Measurements from ENCODE around the gene THADA. TPM values are rescaled to one million over a fixed set of nuclear protein-coding genes. Genes with fewer than 3 reads are reported as not detected.
"Not testable (repeated sequence)": the region's sequence is repeated elsewhere in the genome, so short reads cannot be mapped to it uniquely, and the experiment has no call there.

Gene THADA
- total RNA-seq, 1 donor from 2014 or later: 65.0 TPM

DNA sequence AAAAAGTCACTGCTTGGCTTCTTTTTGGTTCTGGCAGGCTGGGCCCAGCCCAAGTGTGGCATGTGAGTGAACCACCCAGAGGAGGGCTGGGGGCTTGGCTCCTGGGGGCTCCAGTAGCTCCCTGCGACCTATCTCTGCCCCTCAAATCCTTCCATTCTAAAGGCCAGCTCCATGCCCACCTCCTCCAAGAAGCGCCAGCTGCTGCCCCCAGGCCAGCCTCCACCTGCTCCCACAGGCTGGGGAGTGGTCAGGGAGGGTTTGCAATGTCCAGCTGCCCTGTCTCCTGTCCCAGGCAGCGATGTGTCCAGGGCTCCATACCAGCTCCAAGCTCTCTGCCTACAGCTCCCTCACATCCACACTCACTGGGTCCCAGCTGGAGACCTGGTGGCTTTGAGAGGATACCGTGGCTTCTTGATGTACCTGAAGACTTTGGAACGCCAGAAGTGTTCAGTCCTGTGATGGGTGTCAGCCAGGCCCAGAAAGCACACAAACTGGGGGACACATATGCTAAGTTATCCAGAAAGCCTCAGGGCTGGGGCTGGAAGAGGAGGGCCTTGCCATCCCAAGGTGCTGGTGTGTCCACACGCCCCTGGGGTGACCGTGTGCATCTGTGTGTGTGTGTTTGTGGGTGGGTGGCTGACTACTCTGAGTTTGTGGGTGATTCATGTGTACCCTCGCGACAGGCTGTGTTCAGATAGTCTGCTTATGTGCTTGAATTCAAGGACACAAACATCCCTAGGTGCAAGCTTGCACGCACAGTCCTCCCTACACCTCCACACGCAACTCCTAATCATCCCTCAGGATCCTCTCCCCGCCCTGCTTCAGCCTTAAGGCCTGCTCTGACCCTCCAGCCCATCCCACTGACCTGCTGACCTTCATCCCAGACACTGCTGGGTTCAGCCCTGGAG is 402.8 kb downstream of the THADA start:
- no peak for DNase-seq (ENCODE audit: low spot score)

DNA sequence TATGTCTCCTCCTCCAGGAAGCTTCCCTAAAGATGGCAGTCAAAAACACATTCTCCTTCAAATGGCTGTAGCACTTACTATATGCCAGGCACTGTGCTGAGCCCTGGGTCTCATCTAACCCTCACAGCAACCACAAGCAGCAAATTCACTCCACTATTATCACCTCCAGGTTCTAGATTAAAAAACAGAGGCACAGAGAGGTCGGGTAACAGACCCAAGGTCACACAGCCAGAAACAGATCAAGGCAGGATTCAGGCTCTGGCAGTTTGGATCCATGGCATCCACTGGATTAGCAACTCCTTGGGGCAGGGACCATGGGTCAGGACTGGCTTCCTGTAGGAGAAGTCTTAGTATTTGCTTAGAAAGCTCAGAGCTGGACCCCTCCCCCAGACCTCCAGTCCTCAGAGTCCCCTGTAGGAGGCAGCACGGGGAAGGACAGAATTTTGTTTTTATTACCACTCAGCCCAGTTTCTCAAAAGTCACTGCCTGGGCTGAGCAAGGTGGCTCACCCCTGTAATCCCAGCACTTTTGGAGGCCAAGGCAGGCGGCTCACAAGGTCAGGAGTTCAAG is 403.8 kb downstream of the THADA start:
- DNase-seq (ENCODE audit: low spot score): no peak

DNA sequence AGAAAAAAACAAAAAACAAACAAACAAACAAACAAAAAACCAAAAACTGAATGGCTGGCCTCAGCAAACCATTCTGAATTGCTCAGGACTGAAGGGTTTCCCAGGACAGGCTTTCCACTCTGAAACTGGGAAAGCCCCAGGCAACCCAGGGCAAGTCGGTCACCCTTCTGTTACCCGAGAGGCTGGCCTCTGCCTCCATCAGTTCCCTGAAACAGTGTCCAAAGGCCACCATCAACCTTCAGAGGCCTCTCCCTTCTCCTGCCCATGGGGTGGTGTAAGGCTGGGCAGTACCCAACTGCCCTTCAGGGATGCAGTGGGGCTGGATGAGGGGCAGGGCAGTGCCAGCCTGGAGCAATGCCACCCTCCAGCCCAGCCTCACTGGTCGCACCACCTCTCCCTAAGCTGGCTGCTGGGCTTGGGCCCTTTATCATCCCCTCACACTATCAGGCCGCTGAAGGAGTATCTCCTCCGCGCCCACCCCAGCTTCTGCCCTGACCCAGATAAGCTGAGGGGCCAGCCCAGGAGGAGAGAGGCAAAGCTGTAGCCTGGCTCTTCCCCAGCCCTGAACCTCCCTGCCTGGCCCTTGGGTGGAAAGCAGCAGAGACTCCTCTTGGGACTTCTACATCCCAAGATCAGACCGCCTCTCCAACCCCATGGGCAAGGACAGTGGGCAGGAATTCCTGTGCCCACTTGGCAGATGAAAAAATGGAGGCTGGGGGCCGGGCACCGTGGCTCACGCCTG is 405.4 kb downstream of the THADA start:
- peak; percentile 46 for DNase-seq (ENCODE audit: low spot score)

DNA sequence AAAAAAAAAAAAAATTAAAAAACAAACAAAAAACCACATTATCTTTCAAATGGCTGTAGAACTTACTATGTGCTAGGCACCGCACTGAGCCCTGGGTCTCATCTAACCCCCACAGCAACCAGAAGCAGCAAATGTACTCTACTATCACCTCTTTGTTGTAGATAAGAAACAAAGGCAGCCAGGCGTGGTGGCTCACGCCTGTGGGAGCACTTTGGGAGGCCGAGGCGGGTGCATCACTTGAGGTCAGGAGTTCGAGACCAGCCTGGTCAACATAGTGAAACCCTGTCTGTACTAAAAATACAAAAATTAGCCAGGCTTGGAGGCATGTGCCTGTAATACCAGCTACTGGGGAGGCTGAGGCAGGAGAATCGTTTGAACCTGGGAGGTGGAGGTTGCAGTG is 406.0 kb downstream of the THADA start:
- DNase-seq (ENCODE audit: low spot score): not testable (repeated sequence)

GRCh38 chr2:43188561-43189386 is 407.1 kb downstream of the THADA start:
- no peak for DNase-seq (ENCODE audit: low spot score)

GRCh38 chr2:43186679-43187374 is 409.0 kb downstream of the THADA start:
- peak; percentile 94 for DNase-seq (ENCODE audit: low spot score)

DNA sequence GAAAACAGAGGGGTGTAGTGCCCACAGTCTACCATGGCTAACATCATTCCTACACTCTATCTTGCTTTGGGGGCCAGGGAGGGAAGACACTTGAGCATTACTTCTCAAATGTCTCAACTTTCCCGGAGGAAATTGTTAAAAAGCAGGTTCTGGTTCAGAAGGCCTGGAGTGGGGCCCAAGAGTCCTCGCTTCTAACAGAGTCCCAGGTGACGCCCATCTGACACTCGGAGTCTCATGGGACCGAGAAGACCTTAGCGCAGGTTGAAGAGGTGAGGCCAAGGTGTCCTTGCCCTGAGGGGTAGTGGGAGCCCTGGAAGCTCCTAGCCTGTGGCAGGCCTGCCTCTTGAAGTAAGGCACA is 409.5 kb downstream of the THADA start:
- no peak for DNase-seq (ENCODE audit: low spot score)

DNA sequence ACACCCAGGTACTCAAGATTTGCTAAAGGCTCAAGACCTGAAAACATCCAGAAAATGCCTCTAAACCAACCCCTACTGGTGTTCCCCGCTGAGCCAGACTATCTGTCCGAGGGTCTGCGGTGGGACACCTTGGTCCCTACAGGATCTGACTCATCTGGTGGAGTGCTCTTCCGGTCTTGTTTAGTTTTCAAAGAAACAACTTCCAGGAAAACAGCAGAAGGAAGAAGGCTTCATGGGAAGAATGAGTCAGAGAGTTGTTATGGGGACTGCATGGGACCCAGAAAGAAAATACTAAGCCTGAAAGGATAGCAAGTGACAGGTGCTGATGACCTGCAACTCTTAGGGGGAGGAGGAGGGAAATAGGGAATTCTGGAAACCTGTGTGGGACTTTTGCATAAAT is 410.7 kb downstream of the THADA start:
- no peak for DNase-seq (ENCODE audit: low spot score)

GRCh38 chr2:43184339-43184895 is 411.4 kb downstream of the THADA start:
- no peak for DNase-seq (ENCODE audit: low spot score)

DNA sequence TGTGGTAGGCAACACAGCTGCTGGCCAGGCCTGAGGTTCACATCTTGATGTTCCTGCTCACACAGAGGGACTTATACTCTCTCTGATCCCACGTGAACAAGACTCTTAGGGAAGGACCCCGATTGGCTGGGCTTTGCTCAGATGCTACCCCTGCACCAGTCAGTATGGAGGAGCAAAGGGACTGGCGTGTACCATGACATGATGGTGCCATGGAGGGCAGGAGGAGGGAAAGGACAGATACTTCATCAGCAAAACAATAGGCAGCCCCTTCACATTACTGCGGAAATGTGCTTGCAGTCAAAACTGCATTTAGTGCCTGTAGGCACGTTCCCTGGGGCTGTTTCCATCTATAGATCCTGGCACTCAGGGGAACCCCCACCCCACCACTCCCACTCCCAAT is 412.1 kb downstream of the THADA start:
- DNase-seq (ENCODE audit: low spot score): no peak

GRCh38 chr2:43180897-43181296 is 414.9 kb downstream of the THADA start:
- no peak for DNase-seq (ENCODE audit: low spot score)

Other genes starting within 250 kb of the THADA start
- 79.4 TPM for gene PLEKHH2, start 41.2 kb upstream of the THADA start, total RNA-seq (ENCODE audit: insufficient read depth, low replicate concordance)
- gene C1GALT1C1L, start 80.4 kb upstream of the THADA start, total RNA-seq (ENCODE audit: insufficient read depth, low replicate concordance): 1.2 TPM
- gene DYNC2LI1, start 178.0 kb upstream of the THADA start, total RNA-seq (ENCODE audit: insufficient read depth, low replicate concordance): 44.1 TPM
- 0.96 TPM for gene ABCG5, start 242.8 kb upstream of the THADA start, total RNA-seq (ENCODE audit: insufficient read depth, low replicate concordance)
- gene ABCG8, start 242.9 kb upstream of the THADA start, total RNA-seq (ENCODE audit: insufficient read depth, low replicate concordance): 0.96 TPM